ENCODE data around the gene SLC39A13. TPM values are rescaled to one million over a fixed set of nuclear protein-coding genes. Genes with fewer than 3 reads are reported as not detected.

Gene SLC39A13
- total RNA-seq, 1 donor from 2014 or later = 76.6 TPM

GRCh38 chr11:47461876-47462275, 53.5 kb downstream of the SLC39A13 start:
- Histone ChIP-seq H3K79me2 (ENCODE audit: insufficient read depth, low read length) (peaks cover 32% of the 10 kb centered on the region), H3K4me3 (ENCODE audit: insufficient read depth, low read depth, low read length) (no peak overlapping the region), H3K9me3 (ENCODE audit: insufficient read depth, low read depth, low read length) (no peaks in the 10 kb centered on the region), H2AFZ (ENCODE audit: low read depth, low read length) (no peak overlapping the region), H4K20me1 (ENCODE audit: insufficient read depth, low read length) (peaks cover 51% of the 10 kb centered on the region), H3K4me2 (ENCODE audit: low read length) (no peak overlapping the region), H3K27ac (ENCODE audit: low read depth, low read length) (no peak overlapping the region), H3K27me3 (ENCODE audit: insufficient read depth, low read length) (no peaks in the 10 kb centered on the region), H3K36me3 (ENCODE audit: insufficient read depth, low read length) (peaks cover 5% of the 10 kb centered on the region), H3K9ac (ENCODE audit: low read length) (no peak overlapping the region), H3K4me1 (ENCODE audit: insufficient read depth, low read length) (peaks cover 18% of the 10 kb centered on the region)
- DNase-seq (ENCODE audit: low read depth) = no peak
- Mint-ChIP-seq H3K27ac (ENCODE audit: unreplicated experiment) (no peak overlapping the region), H3K36me3 (ENCODE audit: low read depth, unreplicated experiment) (peaks cover 5% of the 10 kb centered on the region), H3K4me1 (ENCODE audit: low read depth, unreplicated experiment) (peaks cover 11% of the 10 kb centered on the region), H3K27me3 (ENCODE audit: low read depth, unreplicated experiment) (no peaks in the 10 kb centered on the region), H3K4me3 (ENCODE audit: unreplicated experiment) (no peak overlapping the region), H3K9me3 (ENCODE audit: unreplicated experiment) (no peaks in the 10 kb centered on the region)
- FAIRE-seq = no peak
- TF ChIP-seq CTCF (IDR thresholded peaks at IDR 0.05; ENCODE audit: insufficient read depth, low read depth, low read length) (no peak), EZH2 (IDR thresholded peaks at IDR 0.05; ENCODE audit: insufficient read depth, low read length) (no peak)

DNA sequence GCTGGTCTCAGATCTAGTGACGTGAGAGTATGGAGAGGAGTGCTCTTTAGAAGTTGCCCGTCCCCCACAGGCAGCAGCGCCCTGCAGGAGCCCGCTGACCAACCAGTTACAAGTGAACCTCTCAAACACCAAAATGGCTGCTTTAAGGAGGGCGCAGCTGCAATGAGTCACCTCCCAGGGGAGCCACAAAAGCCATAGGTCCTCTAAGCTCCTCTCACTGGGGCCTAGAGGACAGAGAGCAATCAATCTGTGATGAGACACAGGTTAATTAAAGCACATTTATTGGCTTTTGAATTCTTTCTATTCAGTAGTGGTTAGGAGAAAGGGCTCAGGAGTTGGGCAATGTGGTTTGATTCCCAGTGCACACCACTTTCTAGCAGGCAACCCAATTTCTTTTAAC, 56.1 kb downstream of the SLC39A13 start:
- H3K36me3 ChIP-seq (ENCODE audit: insufficient read depth, low read length) = peaks cover 3% of the 10 kb centered on the region
- H3K4me1 Mint-ChIP-seq (ENCODE audit: low read depth, unreplicated experiment) = peaks cover 13% of the 10 kb centered on the region
- FAIRE-seq (no peak), DNase-seq (ENCODE audit: low read depth) (peak; percentile 32)
- H4K20me1 ChIP-seq (ENCODE audit: insufficient read depth, low read length) = peaks cover 77% of the 10 kb centered on the region
- peaks cover 58% of the 10 kb centered on the region for H3K79me2 ChIP-seq (ENCODE audit: insufficient read depth, low read length)
- no peak overlapping the region for H3K4me2 ChIP-seq (ENCODE audit: low read length)
- H3K27me3 Mint-ChIP-seq (ENCODE audit: low read depth, unreplicated experiment) = no peaks in the 10 kb centered on the region
- peaks cover 16% of the 10 kb centered on the region for H3K36me3 Mint-ChIP-seq (ENCODE audit: low read depth, unreplicated experiment)
- H3K9me3 ChIP-seq (ENCODE audit: insufficient read depth, low read depth, low read length) = no peaks in the 10 kb centered on the region
- TF ChIP-seq CTCF (IDR thresholded peaks at IDR 0.05; ENCODE audit: insufficient read depth, low read depth, low read length) = no peak
- no peak for TF ChIP-seq EZH2 (IDR thresholded peaks at IDR 0.05; ENCODE audit: insufficient read depth, low read length)
- no peak overlapping the region for H3K9ac ChIP-seq (ENCODE audit: low read length)
- H3K27me3 ChIP-seq (ENCODE audit: insufficient read depth, low read length) = no peaks in the 10 kb centered on the region
- H2AFZ ChIP-seq (ENCODE audit: low read depth, low read length) = no peak overlapping the region
- H3K4me3 Mint-ChIP-seq (ENCODE audit: unreplicated experiment) = no peak overlapping the region
- H3K9me3 Mint-ChIP-seq (ENCODE audit: unreplicated experiment) = no peaks in the 10 kb centered on the region
- no peak overlapping the region for H3K4me3 ChIP-seq (ENCODE audit: insufficient read depth, low read depth, low read length)
- no peak overlapping the region for H3K27ac Mint-ChIP-seq (ENCODE audit: unreplicated experiment)
- no peak overlapping the region for H3K27ac ChIP-seq (ENCODE audit: low read depth, low read length)
- H3K4me1 ChIP-seq (ENCODE audit: insufficient read depth, low read length) = peaks cover 42% of the 10 kb centered on the region

Small RNAs within 50 kb of the gene (microRNA-seq; reads per million reads assigned to microRNA genes)
- not detected for gene MIR4487

Other genes with a start within 250 kb of the SLC39A13 start
- 46.3 and 51.0 TPM in 2 replicates for gene ARFGAP2, start 231.7 kb upstream of the SLC39A13 start, total RNA-seq
- 34.3 and 35.6 TPM in 2 replicates for gene PACSIN3, start 222.2 kb upstream of the SLC39A13 start, total RNA-seq
- gene DDB2, start 193.6 kb upstream of the SLC39A13 start, total RNA-seq = 40.0 and 47.0 TPM in 2 replicates
- gene ACP2, start 159.8 kb upstream of the SLC39A13 start, total RNA-seq = 40.8 and 42.2 TPM in 2 replicates
- gene NR1H3, start 150.6 kb upstream of the SLC39A13 start, total RNA-seq = 9.8 and 11.2 TPM in 2 replicates
- 22.9 and 24.1 TPM in 2 replicates for gene MADD, start 138.5 kb upstream of the SLC39A13 start, total RNA-seq
- not detected in 2 replicates for gene MYBPC3, start 55.9 kb upstream of the SLC39A13 start, total RNA-seq
- not detected in 2 replicates for gene SPI1, start 30.0 kb upstream of the SLC39A13 start, total RNA-seq
- 124 and 130 TPM in 2 replicates for gene PSMC3, start 17.8 kb downstream of the SLC39A13 start, total RNA-seq
- gene RAPSN, start 40.5 kb downstream of the SLC39A13 start, total RNA-seq = 0.86 and 0.96 TPM in 2 replicates
- gene CELF1, start 144.5 kb downstream of the SLC39A13 start, total RNA-seq = 92.8 and 101 TPM in 2 replicates
- gene PTPMT1, start 157.0 kb downstream of the SLC39A13 start, total RNA-seq = 32.4 and 33.9 TPM in 2 replicates
- gene KBTBD4, start 170.4 kb downstream of the SLC39A13 start, total RNA-seq = 11.9 and 12.5 TPM in 2 replicates
- gene NDUFS3, start 170.5 kb downstream of the SLC39A13 start, total RNA-seq = 80.7 and 88.7 TPM in 2 replicates
- 0.16 TPM in 1 of 2 replicates, not detected in the other for gene FAM180B, start 178.1 kb downstream of the SLC39A13 start, total RNA-seq
- gene C1QTNF4, start 185.8 kb downstream of the SLC39A13 start, total RNA-seq = 0.20 TPM in 1 of 2 replicates, not detected in the other
- gene MTCH2, start 234.0 kb downstream of the SLC39A13 start, total RNA-seq = 99.8 and 103 TPM in 2 replicates